ENCODE data around the gene PCYT1B. TPM values are rescaled to one million over a fixed set of nuclear protein-coding genes. Genes with fewer than 3 reads are reported as not detected.

PCYT1B gene
- total RNA-seq, 2 donors from 2014 or later: 1.3 to 3.0 TPM

GRCh38 chrX:24536551-24536950 lies 110.6 kb downstream of the PCYT1B start:
- intact Hi-C loops (cut with DNase I): no loop called here
- TF ChIP-seq CTCF (IDR thresholded peaks at IDR 0.05) (no peak), POLR2A (IDR thresholded peaks at IDR 0.05) (no peak)
- H3K36me3 ChIP-seq (replicated peaks in 1 of 2; ENCODE audit: insufficient read depth in 1 of 2, low read depth in 2 of 2): no peaks in the 10 kb centered on the region
- no peak for ATAC-seq
- H3K4me1 ChIP-seq: no peaks in the 10 kb centered on the region
- no peak overlapping the region for H3K27ac ChIP-seq
- DNase-seq: no peak
- H3K27me3 ChIP-seq: no peaks in the 10 kb centered on the region
- H3K4me3 ChIP-seq: no peak overlapping the region
- H3K9me3 ChIP-seq: no peaks in the 10 kb centered on the region

GRCh38 chrX:24528605-24529004 lies 118.5 kb downstream of the PCYT1B start:
- Histone ChIP-seq H3K4me3 (no peak overlapping the region), H3K4me1 (no peaks in the 10 kb centered on the region), H3K9me3 (no peaks in the 10 kb centered on the region), H3K36me3 (replicated peaks in 1 of 2; ENCODE audit: insufficient read depth in 1 of 2, low read depth in 2 of 2) (no peaks in the 10 kb centered on the region), H3K27ac (no peak overlapping the region), H3K27me3 (no peaks in the 10 kb centered on the region)
- DNase-seq (no peak), ATAC-seq (no peak)
- intact Hi-C loops (cut with DNase I): no loop called here
- no peak for TF ChIP-seq CTCF (IDR thresholded peaks at IDR 0.05)
- no peak for TF ChIP-seq POLR2A (IDR thresholded peaks at IDR 0.05)
- WGBS, 2 donors: 40 to 78% methylated on average over 1 of the region's 1 CpG

- intact Hi-C loops (cut with DNase I): no loop called here
- H3K9me3 ChIP-seq: no peaks in the 10 kb centered on the region
- no peaks in the 10 kb centered on the region for H3K27me3 ChIP-seq
- no peak overlapping the region for H3K4me3 ChIP-seq
- WGBS, 2 donors: 82 to 97% methylated on average over 2 of the region's 2 CpGs
- no peaks in the 10 kb centered on the region for H3K4me1 ChIP-seq
- TF ChIP-seq CTCF (IDR thresholded peaks at IDR 0.05): no peak
- TF ChIP-seq POLR2A (IDR thresholded peaks at IDR 0.05): no peak
- DNase-seq (no peak), ATAC-seq (no peak)
- H3K27ac ChIP-seq: no peak overlapping the region
- H3K36me3 ChIP-seq (replicated peaks in 1 of 2; ENCODE audit: insufficient read depth in 1 of 2, low read depth in 2 of 2): no peaks in the 10 kb centered on the region
Measured at GRCh38 chrX:24526616-24527015, 120.5 kb downstream of the PCYT1B start.

GRCh38 chrX:24525455-24525854 lies 121.7 kb downstream of the PCYT1B start:
- 72 to 100% methylated on average over 2 of the region's 2 CpGs for WGBS, 2 donors
- TF ChIP-seq CTCF (IDR thresholded peaks at IDR 0.05): no peak

GRCh38 chrX:24520472-24520871 lies 126.7 kb downstream of the PCYT1B start:
- no peaks in the 10 kb centered on the region for H3K27me3 ChIP-seq
- H3K4me3 ChIP-seq: no peak overlapping the region
- no peak overlapping the region for H3K27ac ChIP-seq
- H3K9me3 ChIP-seq: no peaks in the 10 kb centered on the region
- TF ChIP-seq CTCF (IDR thresholded peaks at IDR 0.05) (no peak), POLR2A (IDR thresholded peaks at IDR 0.05) (no peak)
- intact Hi-C loops (cut with DNase I): no loop called here
- DNase-seq (no peak), ATAC-seq (no peak)
- no peaks in the 10 kb centered on the region for H3K4me1 ChIP-seq
- WGBS, 2 donors: 90 to 94% methylated on average over 2 of the region's 2 CpGs
- H3K36me3 ChIP-seq (replicated peaks in 1 of 2; ENCODE audit: insufficient read depth in 1 of 2, low read depth in 2 of 2): no peaks in the 10 kb centered on the region

More at GRCh38 chrX:24525455-24525854, 121.7 kb downstream of the PCYT1B start:
- no peaks in the 10 kb centered on the region for H3K9me3 ChIP-seq
- H3K36me3 ChIP-seq (replicated peaks in 1 of 2; ENCODE audit: insufficient read depth in 1 of 2, low read depth in 2 of 2): no peaks in the 10 kb centered on the region
- no peak overlapping the region for H3K4me3 ChIP-seq
- DNase-seq (no peak), ATAC-seq (no peak)
- intact Hi-C loops (cut with DNase I): no loop called here
- H3K27ac ChIP-seq: no peak overlapping the region
- no peaks in the 10 kb centered on the region for H3K27me3 ChIP-seq
- no peaks in the 10 kb centered on the region for H3K4me1 ChIP-seq
